ENCODE measurements around the gene CELF2.

DNA sequence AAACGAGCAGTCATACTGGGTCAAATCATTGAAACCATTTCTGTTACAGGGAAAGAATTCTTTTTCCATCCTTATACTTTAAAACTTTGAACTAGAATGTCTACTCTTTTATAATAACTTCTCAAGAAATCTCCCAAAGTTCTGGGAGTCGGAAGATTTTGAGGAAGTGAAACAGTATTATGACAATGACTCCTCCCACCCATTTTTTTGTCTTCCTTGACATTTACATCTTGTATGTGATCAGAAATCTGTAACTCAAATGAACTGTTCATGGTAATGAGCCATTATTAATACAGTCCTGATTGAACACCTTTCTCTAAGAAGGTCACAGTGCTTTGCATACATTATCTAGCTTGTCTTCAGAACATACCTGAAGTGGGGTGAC, 227.4 kb downstream of the CELF2 start:
- TF ChIP-seq, protein P1, sequence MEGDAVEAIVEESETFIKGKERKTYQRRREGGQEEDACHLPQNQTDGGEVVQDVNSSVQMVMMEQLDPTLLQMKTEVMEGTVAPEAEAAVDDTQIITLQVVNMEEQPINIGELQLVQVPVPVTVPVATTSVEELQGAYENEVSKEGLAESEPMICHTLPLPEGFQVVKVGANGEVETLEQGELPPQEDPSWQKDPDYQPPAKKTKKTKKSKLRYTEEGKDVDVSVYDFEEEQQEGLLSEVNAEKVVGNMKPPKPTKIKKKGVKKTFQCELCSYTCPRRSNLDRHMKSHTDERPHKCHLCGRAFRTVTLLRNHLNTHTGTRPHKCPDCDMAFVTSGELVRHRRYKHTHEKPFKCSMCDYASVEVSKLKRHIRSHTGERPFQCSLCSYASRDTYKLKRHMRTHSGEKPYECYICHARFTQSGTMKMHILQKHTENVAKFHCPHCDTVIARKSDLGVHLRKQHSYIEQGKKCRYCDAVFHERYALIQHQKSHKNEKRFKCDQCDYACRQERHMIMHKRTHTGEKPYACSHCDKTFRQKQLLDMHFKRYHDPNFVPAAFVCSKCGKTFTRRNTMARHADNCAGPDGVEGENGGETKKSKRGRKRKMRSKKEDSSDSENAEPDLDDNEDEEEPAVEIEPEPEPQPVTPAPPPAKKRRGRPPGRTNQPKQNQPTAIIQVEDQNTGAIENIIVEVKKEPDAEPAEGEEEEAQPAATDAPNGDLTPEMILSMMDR (IDR thresholded peaks at IDR 0.05; ENCODE audit: poor library complexity, severe bottlenecking) = no peak
- no peak for TF ChIP-seq RAD21 (conservative IDR thresholded peaks at IDR 0.05)
- no peak for TF ChIP-seq EP300 (conservative IDR thresholded peaks at IDR 0.05; ENCODE audit: poor library complexity, severe bottlenecking)
- TF ChIP-seq POLR2AphosphoS5 (IDR thresholded peaks at IDR 0.05) = no peak
- no peak for TF ChIP-seq SMC3 (conservative IDR thresholded peaks at IDR 0.05; ENCODE audit: poor library complexity)
